ENCODE results near the gene CADM1. TPM values are rescaled to one million over a fixed set of nuclear protein-coding genes. Genes with fewer than 3 reads are reported as not detected.

CADM1 gene
- total and polyA plus RNA-seq, 9 of the 15 experiments (the other 6 are each of a cell fraction or from before 2014, with no cell fraction given) = 0.42 TPM; not detected in 8

DNA sequence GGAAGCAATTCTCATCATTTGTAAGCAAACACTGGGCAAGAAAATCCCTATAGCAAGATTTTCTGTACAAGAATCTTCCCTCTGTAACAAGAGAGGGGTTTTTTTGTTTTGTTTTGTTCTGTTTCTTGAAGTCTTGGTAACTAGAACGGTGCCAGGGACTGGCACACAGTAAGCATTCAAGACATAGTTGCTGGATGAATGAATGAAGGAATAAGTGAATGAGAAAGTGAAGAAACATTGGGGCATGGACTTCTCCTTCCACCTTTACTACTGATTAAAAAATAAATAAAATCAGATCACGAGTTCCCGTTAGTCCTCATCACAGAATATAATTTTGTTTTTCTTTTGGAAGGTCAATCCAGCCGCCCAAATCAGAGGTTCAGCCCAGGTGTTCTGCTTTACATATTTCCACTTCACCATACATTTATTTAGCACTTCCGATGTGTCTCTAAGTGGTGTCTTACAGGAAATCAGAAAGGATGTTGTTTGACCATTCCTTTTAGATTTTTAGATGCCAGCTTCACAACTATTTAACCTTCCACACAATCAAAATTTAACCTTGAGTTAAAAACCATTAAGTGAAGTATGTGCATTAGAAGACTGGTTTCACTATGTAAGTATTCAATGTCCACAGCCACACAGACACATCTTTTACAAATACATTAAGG is 281.2 kb downstream of the CADM1 start:
- DNase-seq (ENCODE audit: extremely low read depth in 1 of 4, low spot score in 3 of 4) (no peak), FAIRE-seq (no peak), ATAC-seq (no peak)
- H3K27me3 ChIP-seq (ENCODE audit: control insufficient read depth in 2 of 2, insufficient read depth in 2 of 2, low read length in 2 of 2) = no peaks in the 10 kb centered on the region
- ChIA-PET POLR2A (no interaction called here), CTCF (ENCODE audit: low intra/inter-chr PET ratio) (no interaction called here)
- no peaks in the 10 kb centered on the region for H3K36me3 ChIP-seq (ENCODE audit: control insufficient read depth, insufficient read depth, low read length)
- intact Hi-C loops (cut with micrococcal nuclease) = no loop called here
- no peak overlapping the region for H3K9ac ChIP-seq (ENCODE audit: insufficient read depth in 1 of 2, low read depth in 2 of 2, low read length in 2 of 2)
- no peaks in the 10 kb centered on the region for H3K9me1 ChIP-seq (ENCODE audit: control insufficient read depth, insufficient read depth, low read length)
- H4K20me1 ChIP-seq (replicated peaks; ENCODE audit: control insufficient read depth, insufficient read depth, low read length) = no peaks in the 10 kb centered on the region
- BruUV-seq (replicated peaks) = no TSS peak
- no peak overlapping the region for H3K27ac ChIP-seq (ENCODE audit: extremely low read depth, low read depth, low read length)
- in situ Hi-C loops (cut with MboI) = no loop called here
- no peak overlapping the region for H3K4me3 ChIP-seq
- no peaks in the 10 kb centered on the region for H3K4me1 ChIP-seq (replicated peaks in 1 of 2; ENCODE audit: control insufficient read depth in 2 of 2, insufficient read depth in 2 of 2, low read length in 2 of 2)
- H3K79me2 ChIP-seq (ENCODE audit: control insufficient read depth, insufficient read depth, low read length) = no peaks in the 10 kb centered on the region
- WGBS (ENCODE audit: insufficient coverage, low coverage, missing lambda C conversion rate) = 1% methylated on average over 5 of the region's 5 CpGs
- no peak overlapping the region for H2AFZ ChIP-seq (ENCODE audit: low read depth, low read length)
- H3K4me2 ChIP-seq (ENCODE audit: insufficient read depth, low read length) = no peak overlapping the region
- no peaks in the 10 kb centered on the region for H3K9me3 ChIP-seq (replicated peaks; ENCODE audit: control insufficient read depth, insufficient read depth, low read depth, low read length)
- TF ChIP-seq ZEB2 (IDR thresholded peaks at IDR 0.05) (no peak), SIN3A (IDR thresholded peaks at IDR 0.05; ENCODE audit: borderline replicate concordance in 2 of 2, control insufficient read depth in 1 of 2, low read depth in 2 of 2, low read length in 2 of 2) (no peak), PRPF4 (IDR thresholded peaks at IDR 0.05; ENCODE audit: insufficient read depth, low read depth, low read length, poor library complexity, severe bottlenecking) (no peak), HDAC1 (IDR thresholded peaks at IDR 0.05) (no peak), MCM3 (IDR thresholded peaks at IDR 0.05) (no peak), ZKSCAN1 (IDR thresholded peaks at IDR 0.05; ENCODE audit: low read depth, low read length) (no peak), FOXA1 (IDR thresholded peaks at IDR 0.05; ENCODE audit: borderline replicate concordance) (no peak), ZC3H8 (IDR thresholded peaks at IDR 0.05) (no peak), GATA2 (CRISPR knock-in tag; IDR thresholded peaks at IDR 0.05) (no peak), CBX1 (IDR thresholded peaks at IDR 0.05; ENCODE audit: low read depth) (no peak), CREB1 (IDR thresholded peaks at IDR 0.05) (no peak), CREB1 (CRISPR knock-in tag; IDR thresholded peaks at IDR 0.05) (no peak)
- TF ChIP-seq, protein P1, sequence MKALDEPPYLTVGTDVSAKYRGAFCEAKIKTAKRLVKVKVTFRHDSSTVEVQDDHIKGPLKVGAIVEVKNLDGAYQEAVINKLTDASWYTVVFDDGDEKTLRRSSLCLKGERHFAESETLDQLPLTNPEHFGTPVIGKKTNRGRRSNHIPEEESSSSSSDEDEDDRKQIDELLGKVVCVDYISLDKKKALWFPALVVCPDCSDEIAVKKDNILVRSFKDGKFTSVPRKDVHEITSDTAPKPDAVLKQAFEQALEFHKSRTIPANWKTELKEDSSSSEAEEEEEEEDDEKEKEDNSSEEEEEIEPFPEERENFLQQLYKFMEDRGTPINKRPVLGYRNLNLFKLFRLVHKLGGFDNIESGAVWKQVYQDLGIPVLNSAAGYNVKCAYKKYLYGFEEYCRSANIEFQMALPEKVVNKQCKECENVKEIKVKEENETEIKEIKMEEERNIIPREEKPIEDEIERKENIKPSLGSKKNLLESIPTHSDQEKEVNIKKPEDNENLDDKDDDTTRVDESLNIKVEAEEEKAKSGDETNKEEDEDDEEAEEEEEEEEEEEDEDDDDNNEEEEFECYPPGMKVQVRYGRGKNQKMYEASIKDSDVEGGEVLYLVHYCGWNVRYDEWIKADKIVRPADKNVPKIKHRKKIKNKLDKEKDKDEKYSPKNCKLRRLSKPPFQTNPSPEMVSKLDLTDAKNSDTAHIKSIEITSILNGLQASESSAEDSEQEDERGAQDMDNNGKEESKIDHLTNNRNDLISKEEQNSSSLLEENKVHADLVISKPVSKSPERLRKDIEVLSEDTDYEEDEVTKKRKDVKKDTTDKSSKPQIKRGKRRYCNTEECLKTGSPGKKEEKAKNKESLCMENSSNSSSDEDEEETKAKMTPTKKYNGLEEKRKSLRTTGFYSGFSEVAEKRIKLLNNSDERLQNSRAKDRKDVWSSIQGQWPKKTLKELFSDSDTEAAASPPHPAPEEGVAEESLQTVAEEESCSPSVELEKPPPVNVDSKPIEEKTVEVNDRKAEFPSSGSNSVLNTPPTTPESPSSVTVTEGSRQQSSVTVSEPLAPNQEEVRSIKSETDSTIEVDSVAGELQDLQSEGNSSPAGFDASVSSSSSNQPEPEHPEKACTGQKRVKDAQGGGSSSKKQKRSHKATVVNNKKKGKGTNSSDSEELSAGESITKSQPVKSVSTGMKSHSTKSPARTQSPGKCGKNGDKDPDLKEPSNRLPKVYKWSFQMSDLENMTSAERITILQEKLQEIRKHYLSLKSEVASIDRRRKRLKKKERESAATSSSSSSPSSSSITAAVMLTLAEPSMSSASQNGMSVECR (CRISPR knock-in tag; IDR thresholded peaks at IDR 0.05) = no peak
- TF ChIP-seq, protein P2, sequence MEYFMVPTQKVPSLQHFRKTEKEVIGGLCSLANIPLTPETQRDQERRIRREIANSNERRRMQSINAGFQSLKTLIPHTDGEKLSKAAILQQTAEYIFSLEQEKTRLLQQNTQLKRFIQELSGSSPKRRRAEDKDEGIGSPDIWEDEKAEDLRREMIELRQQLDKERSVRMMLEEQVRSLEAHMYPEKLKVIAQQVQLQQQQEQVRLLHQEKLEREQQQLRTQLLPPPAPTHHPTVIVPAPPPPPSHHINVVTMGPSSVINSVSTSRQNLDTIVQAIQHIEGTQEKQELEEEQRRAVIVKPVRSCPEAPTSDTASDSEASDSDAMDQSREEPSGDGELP (CRISPR knock-in tag; IDR thresholded peaks at IDR 0.05; ENCODE audit: borderline replicate concordance) = no peak
- TF ChIP-seq, protein P3, sequence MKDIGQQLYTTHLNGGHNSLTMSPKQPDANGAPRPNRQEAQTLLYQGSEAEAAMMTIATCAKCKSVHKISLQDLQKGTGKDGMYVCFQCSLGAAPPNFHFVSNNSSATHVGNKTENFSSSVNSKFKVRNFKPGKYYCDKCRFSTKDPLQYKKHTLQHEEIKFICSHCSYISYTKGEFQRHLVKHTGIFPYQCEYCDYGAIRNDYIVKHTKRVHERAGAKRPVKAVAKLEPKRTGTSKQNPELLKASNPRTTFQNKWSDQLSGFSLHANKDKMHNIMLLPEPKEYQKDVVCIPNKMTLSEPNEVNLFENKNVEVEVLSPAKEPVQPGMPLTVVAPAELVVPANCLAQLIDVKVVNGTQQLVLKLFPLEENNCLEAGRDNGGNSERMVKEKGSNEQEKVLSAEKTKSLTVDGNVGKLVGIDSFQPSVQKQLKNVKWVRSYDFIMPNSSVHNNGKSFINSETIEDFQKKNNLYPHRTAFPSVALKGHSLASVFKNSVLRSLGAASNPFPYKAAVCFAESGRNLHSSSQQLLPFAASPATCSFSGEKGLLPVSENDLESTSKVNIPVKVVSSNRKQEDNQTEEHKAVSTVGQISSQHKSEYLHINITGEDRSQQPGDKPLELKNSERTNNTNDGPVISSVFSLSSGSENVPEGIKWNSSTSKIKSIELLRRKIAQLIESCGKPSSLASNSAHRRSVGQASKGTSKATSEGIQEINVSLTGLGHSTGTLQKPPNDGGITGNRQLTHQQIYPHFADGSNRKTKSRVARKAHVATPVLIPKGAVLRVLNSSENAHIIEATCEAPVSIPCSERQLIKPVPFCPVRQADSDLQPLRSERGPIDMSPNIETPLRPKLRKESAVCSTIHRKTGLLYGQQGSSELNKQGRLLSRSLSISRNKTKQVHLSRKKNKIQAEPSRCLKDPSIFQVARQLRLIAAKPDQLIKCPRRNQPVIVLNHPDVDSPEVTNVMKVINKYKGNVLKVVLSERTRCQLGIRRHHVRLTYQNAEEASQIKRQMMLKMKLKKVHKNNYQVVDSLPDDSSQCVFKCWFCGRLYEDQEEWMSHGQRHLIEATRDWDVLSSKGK (CRISPR knock-in tag; IDR thresholded peaks at IDR 0.05) = no peak

All from K562 (cell line).